COR-L47 (cell line): ENCODE data around the gene ZC3H7B.
A peak's percentile ranks its signal among the peaks of the same experiment; 100 is the strongest.
"Not testable (repeated sequence)": the region's sequence is repeated elsewhere in the genome, so short reads cannot be mapped to it uniquely, and the experiment has no call there.

Experiments used
- DNase-seq: peaks from one replicate; lab custom pipeline; 2025; lab: John Stamatoyannopoulos, UW

Gene ZC3H7B, protein sequence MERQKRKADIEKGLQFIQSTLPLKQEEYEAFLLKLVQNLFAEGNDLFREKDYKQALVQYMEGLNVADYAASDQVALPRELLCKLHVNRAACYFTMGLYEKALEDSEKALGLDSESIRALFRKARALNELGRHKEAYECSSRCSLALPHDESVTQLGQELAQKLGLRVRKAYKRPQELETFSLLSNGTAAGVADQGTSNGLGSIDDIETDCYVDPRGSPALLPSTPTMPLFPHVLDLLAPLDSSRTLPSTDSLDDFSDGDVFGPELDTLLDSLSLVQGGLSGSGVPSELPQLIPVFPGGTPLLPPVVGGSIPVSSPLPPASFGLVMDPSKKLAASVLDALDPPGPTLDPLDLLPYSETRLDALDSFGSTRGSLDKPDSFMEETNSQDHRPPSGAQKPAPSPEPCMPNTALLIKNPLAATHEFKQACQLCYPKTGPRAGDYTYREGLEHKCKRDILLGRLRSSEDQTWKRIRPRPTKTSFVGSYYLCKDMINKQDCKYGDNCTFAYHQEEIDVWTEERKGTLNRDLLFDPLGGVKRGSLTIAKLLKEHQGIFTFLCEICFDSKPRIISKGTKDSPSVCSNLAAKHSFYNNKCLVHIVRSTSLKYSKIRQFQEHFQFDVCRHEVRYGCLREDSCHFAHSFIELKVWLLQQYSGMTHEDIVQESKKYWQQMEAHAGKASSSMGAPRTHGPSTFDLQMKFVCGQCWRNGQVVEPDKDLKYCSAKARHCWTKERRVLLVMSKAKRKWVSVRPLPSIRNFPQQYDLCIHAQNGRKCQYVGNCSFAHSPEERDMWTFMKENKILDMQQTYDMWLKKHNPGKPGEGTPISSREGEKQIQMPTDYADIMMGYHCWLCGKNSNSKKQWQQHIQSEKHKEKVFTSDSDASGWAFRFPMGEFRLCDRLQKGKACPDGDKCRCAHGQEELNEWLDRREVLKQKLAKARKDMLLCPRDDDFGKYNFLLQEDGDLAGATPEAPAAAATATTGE

DNA sequence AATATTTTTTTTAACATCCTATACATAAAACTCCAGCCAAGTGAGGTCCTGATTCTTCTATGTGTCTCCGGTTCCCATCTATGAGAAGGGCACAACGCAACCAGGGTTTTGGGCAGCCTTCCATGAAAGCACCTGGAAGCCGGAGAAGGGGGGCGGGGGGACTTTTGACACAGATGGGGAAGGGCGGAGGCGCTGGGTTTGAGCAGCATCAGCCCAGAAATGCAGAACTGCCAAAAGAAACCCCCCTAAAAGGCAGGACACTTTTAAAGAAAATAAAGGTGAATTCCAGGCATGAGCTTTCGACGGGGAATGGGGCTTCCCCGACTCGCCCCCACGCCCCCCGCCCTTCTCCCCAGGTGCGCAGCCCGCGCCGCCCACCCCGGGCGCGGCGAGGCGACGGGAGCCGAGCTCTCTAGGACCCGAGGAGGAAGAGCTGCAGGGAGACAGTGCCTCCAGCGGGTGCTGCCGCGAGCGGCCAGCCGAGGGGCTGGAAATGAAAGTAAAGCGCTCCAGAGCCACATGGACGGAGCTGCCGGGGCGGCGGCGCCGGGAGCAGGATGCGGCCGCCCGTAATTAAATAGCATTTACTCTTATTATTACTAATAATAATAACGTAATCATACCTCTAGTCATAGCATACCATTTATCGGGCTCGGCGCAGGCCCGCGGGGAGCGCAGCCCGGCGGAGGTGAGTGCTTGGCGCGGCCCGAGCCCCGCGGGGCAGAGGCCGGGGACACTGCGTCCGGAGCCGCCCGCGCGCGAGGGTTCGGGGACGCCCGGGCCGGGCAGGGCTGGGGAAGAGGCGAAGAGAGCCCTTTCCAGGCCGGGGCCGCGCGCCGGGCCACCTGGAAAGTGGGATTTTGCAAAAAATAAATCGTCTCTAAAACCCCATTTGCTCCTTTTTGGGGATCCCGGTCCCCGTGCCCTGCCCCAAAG lies at the start of gene ZC3H7B:
TSS of gene ZC3H7B (plus strand) at position 441 of the 936 bp plus-strand sequence. CDS start 19,136 bp downstream, outside the sequence.
- peak; percentile 86 for DNase-seq

DNA sequence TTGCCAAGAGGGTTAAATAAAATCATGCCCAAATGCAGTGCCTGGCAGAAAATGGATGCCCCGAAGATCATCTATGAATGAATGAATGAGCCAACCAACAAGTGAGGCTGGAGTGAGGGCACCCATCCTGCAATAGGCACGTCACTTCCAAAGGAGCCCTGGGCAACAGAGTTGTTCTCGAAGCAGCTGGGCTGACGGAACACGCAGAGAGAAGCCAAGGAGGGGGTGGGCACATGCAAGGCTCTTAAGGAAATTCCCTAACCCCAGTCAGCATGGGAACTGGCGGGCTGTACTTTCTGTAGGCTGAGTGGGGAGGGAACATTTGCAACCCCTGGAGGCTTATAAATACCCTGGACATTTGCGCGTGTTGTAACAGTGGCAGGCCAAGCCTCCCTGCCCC lies 49.0 kb upstream of the ZC3H7B start:
- DNase-seq: no peak

DNA sequence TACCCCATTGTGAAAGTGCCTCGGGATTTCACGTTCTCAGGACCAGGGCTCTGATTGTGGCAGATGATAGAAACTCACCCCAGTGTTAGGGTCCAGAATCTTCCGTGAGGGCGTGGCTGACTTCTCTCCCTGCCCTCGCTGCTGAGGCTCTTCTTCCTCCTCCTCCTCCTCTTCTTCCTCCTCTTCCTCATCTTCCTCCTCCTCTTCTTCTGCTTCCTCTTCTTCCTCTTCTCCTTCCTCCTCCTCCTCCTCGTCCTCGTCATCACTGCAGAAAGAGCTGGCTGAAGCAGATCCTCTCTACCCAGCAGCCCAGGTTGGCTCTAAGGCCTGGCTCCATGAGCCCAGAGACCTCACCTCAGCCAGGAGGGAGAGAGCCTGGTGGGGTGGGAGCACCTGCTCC lies 47.1 kb upstream of the ZC3H7B start:
- no peak for DNase-seq

DNA sequence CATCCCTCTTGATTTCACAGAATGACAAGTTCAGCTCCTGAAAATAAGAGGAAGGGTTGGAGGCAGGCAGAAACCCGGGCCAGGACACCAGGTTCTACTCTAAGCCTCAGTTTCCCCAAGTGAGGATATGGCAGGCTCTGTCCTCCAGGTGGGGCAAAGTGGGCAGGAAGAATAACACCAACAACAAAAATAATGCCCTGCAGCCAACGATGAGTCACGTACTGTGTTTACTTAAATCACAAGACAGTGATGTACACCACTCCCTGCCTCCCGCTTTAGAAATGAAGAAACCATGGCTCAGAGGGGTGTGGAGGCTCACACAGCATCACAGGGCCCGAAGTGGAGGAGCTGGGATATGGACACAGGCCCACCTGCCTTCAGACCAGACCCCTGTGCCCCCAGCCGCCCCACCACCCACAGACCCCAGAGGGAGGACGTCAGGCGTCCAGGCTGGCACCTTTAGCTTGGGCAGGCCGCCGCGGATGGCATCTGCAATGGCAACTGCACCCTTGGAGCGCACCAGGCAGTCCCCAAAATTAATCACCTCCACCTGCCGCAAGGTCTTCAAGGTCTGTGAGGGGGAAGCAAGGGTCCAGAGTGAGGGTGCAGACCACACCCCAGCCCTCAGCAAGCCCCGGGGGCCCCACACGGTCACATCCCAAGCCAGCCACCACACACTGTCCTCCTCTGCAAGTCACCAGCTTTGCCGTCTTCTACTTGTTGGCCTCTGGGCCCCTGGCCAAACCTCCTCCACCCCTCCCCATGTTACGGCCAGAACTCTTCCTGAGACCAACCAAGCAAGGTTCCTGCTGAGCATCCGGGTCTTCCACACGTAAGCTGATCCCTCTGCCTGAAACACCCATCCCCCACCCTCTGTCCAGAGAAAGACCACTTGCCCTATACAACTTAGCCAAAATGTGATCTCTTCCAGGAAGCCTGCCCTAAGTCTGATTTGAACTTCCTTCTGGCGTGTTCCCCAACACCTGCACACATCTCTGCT lies 44.8 kb upstream of the ZC3H7B start:
- no peak for DNase-seq

DNA sequence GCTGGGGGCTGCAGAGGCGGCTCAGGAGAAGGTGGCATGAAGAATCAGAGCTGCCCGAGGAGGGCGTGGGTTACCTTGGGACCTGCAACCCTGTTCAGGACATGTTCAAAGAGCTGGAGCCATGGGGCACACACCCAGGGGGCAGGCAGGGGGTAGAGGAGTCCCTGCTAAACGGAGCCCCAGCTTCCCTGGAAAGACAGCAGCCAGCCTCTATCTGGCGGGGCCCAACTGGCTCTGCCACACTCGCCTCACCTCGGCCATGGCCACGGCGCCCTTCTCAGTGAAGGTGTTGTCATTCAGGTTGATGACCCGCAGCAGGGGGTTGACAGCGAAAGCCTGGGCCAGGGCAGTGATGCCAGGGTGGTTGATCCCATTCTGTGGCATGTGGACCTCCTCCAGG lies 43.6 kb upstream of the ZC3H7B start:
- no peak for DNase-seq

DNA sequence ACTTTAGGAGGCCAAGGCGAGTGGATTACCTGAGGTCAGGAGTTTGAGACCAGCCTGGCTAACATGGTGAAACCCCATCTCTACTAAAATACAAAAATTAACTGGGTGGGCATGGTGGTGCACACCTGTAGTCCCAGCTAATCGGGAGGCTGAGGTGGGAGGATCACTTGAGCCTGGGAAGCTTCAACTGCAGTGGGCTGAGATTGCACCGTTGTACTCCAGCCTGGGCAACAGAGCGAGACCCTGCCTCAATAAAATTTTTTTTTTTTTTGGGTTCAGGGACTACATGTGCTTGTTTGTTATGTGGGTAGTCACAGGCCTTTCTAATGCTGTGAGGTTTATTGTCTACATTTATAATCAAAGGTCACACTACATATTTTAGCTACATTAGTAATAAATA lies 41.6 kb upstream of the ZC3H7B start:
- not testable (repeated sequence) for DNase-seq

DNA sequence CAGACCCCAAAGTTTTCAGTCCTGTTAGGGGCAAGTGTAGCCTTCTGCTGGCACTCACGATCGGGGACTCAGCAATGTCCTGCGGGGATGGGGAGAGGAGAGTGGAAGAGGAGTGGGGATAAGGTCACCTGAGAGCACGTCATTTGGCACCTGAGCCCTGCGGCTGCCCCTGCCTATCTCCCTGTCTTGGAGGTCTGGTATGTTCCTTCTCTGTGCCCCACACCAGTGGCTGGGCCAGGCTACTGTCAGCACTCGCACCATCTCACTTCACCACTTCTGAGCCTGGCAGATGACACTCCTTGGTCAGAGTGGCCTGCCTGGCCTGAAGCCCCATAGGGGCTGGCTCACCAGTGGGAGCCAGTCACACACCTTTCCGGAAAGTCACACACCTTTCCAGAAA lies 40.5 kb upstream of the ZC3H7B start:
- DNase-seq: no peak

DNA sequence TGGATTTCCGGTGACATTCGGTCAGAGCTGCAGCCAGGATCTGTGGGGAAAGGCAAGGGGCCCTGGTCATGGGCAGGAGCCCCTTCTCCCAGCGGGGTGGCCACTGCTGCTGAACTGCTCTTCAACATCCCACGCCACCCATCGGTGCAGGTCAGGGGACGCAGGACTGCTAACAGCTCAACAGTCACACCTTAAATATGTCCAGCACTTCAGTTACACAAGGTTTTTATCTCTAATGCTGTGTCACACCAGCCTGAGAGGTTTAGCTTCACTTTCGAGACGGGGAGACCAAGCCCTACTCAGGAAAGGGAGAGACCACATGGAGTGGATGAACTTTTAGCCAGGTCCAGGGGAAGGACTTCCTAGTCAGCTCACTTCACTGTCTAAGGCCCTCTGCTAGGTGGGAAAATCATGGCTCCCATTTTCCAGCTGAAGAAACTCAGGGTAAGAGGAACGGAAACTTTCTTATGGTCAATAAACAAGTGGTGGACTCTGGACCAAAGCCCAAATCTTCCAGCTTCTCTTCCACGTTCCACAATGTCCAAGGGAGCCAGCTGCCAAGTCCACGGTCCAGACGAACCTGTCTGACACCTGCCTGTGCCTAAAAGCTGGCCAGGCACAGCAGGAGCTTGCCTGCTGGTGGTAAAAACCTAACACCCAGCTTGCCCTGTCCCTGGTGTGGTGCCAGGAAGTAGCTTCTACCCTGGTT lies 39.6 kb upstream of the ZC3H7B start:
- no peak for DNase-seq

DNA sequence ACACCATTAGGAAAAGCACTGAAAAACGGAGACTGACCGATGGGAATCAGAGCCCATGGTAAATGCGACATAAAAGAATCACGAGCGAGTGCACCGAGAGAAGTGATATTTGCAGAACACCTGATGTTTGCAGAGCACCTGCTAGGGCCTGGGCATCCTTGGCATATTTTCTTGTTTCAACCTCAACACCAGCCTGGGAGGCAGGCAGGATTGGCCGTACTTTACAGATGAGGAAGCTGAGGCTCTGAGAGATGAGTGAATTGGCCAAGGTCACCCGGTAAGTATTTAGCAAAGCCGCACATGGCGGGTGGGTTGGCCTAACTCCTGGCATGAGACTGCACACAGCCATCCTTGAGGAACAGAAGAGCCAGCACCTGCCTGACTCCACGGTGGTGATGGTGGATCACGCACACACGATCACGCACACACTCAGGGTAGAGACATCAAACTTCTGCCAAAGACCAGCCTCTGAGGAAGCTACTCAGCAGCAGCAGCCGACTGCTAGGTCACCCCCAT lies 39.0 kb upstream of the ZC3H7B start:
- no peak for DNase-seq

DNA sequence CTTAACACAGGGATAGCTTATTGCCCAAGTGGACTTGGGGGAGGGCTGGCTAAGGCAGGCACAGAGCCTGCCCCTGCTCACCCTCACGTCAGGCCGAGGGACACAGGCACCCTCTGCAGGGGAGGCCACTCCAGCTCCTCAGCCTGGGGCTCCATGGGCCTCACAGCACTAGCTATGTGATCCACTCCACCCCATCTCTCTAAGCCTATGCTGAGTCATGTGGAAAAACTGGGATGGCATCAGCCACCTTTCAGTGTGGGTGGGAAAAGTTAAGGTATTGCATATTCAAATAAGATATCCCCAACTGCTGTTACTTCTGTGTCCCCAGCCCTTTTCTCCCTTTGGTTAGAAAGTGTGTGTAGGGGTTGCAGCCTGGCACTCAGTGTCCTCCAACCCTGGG lies 37.6 kb upstream of the ZC3H7B start:
- DNase-seq: no peak

DNA sequence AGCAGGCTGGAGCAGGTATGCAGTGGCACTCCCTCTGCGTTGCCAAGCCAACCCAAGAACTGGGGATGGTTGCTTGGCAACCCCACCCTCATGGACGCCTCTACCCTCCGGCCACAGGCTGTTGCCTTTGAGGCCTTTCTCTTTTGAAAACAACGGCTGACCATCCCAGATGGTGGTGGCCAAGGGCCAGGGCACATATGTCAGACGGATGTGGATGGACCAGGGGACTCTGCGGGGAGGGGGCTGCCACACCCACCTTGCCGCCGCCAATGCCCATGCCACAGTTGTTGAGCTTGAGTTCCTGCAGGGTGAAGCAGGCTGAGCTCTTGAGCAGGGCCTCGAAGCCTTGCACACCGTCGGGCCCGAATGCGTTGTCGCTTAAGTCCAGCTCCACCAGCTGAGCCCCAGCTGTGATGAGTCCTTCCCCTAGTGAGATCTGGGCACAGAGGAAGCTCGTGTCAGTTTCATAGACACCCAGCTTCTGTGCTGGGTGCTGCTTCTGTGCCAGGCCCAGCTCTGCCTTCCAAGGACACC lies 36.9 kb upstream of the ZC3H7B start:
- DNase-seq: no peak

DNA sequence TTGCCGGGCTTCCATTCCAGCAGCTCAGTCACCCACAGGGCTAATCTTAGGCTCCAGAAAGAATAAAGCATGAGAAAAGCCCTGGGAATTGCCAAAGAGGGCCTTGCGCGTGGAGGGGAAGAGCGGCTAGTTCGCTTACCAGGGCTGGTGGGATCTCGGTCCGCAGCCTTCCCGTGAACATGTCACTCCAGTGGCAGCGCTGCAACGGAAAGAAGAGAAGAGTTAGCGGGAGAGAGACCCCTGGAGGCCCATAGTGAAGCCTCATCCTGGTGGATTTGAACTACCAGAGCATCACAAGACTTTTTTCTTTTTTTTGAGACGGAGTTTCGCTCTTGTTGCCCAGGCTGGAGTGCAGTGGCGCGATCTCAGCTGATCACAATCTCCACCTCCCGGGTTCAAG lies 33.4 kb upstream of the ZC3H7B start:
- DNase-seq: no peak

DNA sequence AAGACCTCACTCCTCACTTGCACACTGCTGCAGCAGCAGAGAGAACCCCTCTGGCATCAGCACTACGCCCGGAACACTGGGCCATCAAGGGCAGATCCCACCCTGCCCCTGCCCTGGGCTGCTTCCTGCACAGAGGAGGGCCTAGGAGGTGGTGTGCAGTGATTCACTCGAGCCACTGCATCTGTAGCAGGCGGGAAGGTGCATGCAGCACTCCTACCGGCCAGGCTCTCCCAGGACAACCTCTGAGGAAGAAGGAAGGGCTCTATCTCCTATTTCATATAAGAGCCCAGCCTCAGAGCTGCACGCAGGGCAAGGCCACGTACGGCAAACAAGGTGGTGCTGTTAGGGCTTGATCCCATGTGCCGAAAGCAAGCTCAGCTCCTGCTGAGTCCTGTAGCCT lies 29.5 kb upstream of the ZC3H7B start:
- no peak for DNase-seq

DNA sequence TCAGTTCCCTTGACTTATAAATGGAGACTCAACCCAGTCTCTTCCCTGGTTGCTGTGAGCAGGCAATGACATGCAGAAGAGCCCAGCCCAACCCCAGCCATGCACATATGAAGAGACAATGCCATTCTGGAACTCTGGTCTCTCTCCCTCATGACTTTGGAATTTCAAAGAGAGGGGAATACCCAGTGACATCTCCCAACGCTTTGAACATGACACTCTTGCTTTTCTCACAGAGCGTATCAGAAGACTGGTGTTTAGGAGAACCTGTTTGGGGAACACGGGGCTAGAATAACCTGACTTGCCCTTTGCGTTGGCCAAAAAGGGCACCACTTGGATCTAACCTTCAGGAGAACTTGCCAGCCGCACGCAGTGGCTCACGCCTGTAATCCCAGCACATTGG lies 28.2 kb upstream of the ZC3H7B start:
- no peak for DNase-seq

DNA sequence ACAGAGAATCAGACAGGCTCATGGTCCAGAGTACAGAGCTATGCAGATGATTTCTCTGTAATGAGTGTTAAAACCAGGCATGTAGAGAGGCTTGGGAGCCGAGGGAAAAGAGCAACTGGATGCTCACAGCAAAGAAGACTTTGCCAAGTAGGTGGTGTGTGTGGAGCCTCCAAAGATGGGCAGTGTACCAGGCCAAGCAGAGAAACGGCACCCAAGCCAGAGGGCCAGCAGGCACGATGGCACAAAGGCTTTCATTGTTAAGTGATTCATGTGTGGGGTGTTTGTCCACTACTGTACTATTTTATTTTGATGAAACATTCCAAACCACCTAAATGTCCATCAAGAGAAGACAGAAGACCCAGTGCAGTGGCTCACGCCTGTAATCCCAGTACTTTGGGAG lies 26.5 kb upstream of the ZC3H7B start:
- DNase-seq: no peak

DNA sequence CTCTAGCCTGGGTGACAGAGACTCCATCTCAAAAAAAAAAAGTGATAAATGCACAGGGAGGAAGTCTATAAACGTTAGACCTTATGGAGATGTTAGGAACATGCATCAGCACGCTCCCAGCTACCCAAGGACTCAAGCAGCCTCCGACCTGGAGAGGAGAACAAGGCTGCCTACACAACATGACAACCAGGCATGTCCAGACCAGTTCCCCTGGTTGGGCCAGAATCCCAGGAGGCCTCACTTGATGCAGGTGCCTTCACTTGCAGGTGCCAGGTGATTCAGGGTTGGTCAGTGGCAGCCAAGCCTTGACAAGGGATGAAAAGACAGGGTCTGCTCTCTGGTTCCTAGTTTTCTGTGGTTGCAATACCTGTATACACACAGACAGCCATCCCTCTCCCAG lies 21.3 kb upstream of the ZC3H7B start:
- DNase-seq: no peak

DNA sequence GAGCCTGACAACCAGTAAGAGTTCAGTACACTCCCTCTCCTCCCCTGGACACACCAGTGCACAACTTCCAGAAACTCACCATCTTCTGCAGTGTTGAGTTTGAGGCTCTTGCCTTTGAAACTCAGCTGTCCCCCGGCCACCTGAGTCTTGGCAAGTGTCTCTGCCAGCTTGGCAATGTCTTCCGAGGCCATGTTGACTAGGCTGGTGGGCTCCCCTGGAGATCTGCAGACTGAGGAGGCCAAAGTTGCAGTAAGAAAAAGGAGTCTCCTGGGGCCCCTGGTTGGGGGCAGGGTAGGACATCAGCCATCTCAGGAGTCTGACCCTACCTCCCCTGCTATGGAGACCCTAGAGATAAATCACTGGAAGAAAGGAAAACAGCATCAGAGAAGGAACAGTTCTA lies 20.5 kb upstream of the ZC3H7B start:
- DNase-seq: no peak

DNA sequence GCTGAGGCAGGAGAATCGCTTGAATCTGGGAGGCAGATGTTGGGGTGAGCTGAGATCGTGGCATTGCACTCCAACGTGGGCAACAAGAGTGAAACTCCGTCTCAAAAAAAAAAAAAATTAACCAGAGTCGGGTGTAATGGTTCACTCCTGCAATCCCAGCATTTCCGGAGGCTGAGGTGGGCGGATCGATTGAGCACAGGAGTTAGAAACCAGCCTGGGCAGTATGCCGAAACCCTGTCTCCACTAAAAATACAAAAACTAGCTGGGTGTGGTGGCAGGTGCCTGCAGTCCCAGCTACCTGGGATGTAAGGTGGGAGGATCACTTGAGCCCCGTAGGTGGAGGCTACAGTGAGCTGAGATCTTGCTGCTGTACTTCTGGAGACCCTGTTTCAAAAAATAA lies 16.9 kb upstream of the ZC3H7B start:
- no peak for DNase-seq

DNA sequence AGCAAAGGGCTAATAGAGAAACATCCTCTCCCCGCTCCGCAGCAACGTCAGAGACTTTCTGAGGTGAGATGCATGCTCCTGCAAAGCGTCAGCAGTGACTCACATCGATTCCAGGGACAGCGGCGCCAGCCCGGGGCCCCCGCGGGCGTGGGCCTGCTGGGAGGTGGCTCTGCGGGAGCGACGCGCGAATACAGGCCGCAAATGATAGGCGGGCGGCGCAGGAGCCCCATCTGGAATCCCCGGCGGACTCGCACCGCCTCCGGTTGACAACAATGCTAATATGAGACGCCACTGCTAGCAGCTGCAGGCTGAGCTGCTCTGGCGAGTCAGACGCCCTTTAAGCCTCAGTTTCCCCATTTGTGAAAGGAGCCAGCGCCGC lies 15.9 kb upstream of the ZC3H7B start:
- peak; percentile 63 for DNase-seq
